ENCODE measurements around the gene LURAP1L. TPM values are rescaled to one million over a fixed set of nuclear protein-coding genes. Genes with fewer than 3 reads are reported as not detected.

The LURAP1L gene
- total RNA-seq, 1 experiment from 2014 or later = 59.2 TPM

- no peak for TF ChIP-seq CTCF (IDR thresholded peaks at IDR 0.05; ENCODE audit: unreplicated experiment)
- H3K4me3 Mint-ChIP-seq (ENCODE audit: unreplicated experiment) = no peak overlapping the region
- H3K9me3 Mint-ChIP-seq (ENCODE audit: unreplicated experiment) = no peaks in the 10 kb centered on the region
- intact Hi-C loops (cut with micrococcal nuclease) = no loop called here
- no peak for DNase-seq (ENCODE audit: unreplicated experiment)
- H3K36me3 Mint-ChIP-seq (ENCODE audit: insufficient read depth, unreplicated experiment) = peaks cover 12% of the 10 kb centered on the region
- POLR2A ChIA-PET = interaction anchor here (0.7 to 8.4 kb wide), 7 partner anchors 8 to 90 kb away, joined by 3 to 94 read pairs (median 37); partner anchors contain the start of gene LURAP1L
- H3K27me3 Mint-ChIP-seq (ENCODE audit: insufficient read depth, unreplicated experiment) = no peaks in the 10 kb centered on the region
- peak overlapping the region; percentile 71 for H3K27ac Mint-ChIP-seq (ENCODE audit: low read depth, unreplicated experiment)
- CTCF ChIA-PET = interaction anchor here (1.0 to 2.9 kb wide), 4 partner anchors 12 to 86 kb away, joined by 3 to 31 read pairs (median 6); partner anchors contain the start of gene LURAP1L
- no TSS peak for BruUV-seq (replicated peaks)
- H3K4me1 Mint-ChIP-seq (ENCODE audit: insufficient read depth, unreplicated experiment) = peaks cover 38% of the 10 kb centered on the region
Measured at GRCh38 chr9:12796601-12797000, 21.8 kb downstream of the LURAP1L start.

- intact Hi-C loops (cut with micrococcal nuclease) = no loop called here
- no peaks in the 10 kb centered on the region for H3K27me3 Mint-ChIP-seq (ENCODE audit: insufficient read depth, unreplicated experiment)
- peaks cover 34% of the 10 kb centered on the region for H3K4me1 Mint-ChIP-seq (ENCODE audit: insufficient read depth, unreplicated experiment)
Measured at GRCh38 chr9:12797037-12797436, 22.2 kb downstream of the LURAP1L start.

GRCh38 chr9:12798066-12798770 is 23.4 kb downstream of the LURAP1L start:
- Mint-ChIP-seq H3K4me1 (ENCODE audit: insufficient read depth, unreplicated experiment) (peaks cover 41% of the 10 kb centered on the region), H3K9me3 (ENCODE audit: unreplicated experiment) (peaks cover 10% of the 10 kb centered on the region), H3K27me3 (ENCODE audit: insufficient read depth, unreplicated experiment) (no peaks in the 10 kb centered on the region), H3K4me3 (ENCODE audit: unreplicated experiment) (no peak overlapping the region), H3K27ac (ENCODE audit: low read depth, unreplicated experiment) (peak overlapping the region; percentile 71), H3K36me3 (ENCODE audit: insufficient read depth, unreplicated experiment) (peaks cover 7% of the 10 kb centered on the region)
- ChIA-PET POLR2A (interaction anchor here (1.0 to 8.4 kb wide), 9 partner anchors 10 to 86 kb away, joined by 3 to 94 read pairs (median 12); partner anchors contain the start of gene LURAP1L), CTCF (interaction anchor here (0.6 to 2.9 kb wide), 10 partner anchors 11 to 340 kb away, joined by 3 to 31 read pairs (median 4); partner anchors contain the start of gene LURAP1L)
- intact Hi-C loops (cut with micrococcal nuclease) = no loop called here
- no peak for TF ChIP-seq CTCF (IDR thresholded peaks at IDR 0.05; ENCODE audit: unreplicated experiment)
- TSS peak; percentile 56 for BruUV-seq (replicated peaks)
- DNase-seq (ENCODE audit: unreplicated experiment) = peak; percentile 35

More at GRCh38 chr9:12797037-12797436, 22.2 kb downstream of the LURAP1L start:
- no peak for TF ChIP-seq CTCF (IDR thresholded peaks at IDR 0.05; ENCODE audit: unreplicated experiment)
- no peak for DNase-seq (ENCODE audit: unreplicated experiment)
- ChIA-PET CTCF (interaction anchor here (1.0 to 2.9 kb wide), 7 partner anchors 13 to 85 kb away, joined by 3 to 31 read pairs (median 7); partner anchors contain the start of gene LURAP1L), POLR2A (interaction anchor here (0.7 to 8.4 kb wide), 13 partner anchors 9 to 90 kb away, joined by 3 to 94 read pairs (median 5); partner anchors contain the start of gene LURAP1L)
- Mint-ChIP-seq H3K9me3 (ENCODE audit: unreplicated experiment) (no peaks in the 10 kb centered on the region), H3K4me3 (ENCODE audit: unreplicated experiment) (no peak overlapping the region), H3K27ac (ENCODE audit: low read depth, unreplicated experiment) (peak overlapping the region; percentile 71), H3K36me3 (ENCODE audit: insufficient read depth, unreplicated experiment) (peaks cover 12% of the 10 kb centered on the region)
- BruUV-seq (replicated peaks) = no TSS peak

- TF ChIP-seq CTCF (IDR thresholded peaks at IDR 0.05; ENCODE audit: unreplicated experiment) = no peak
- no TSS peak for BruUV-seq (replicated peaks)
Measured at GRCh38 chr9:12801187-12801586, 26.4 kb downstream of the LURAP1L start.

More at GRCh38 chr9:12801187-12801586, 26.4 kb downstream of the LURAP1L start:
- POLR2A ChIA-PET = interaction anchor here (2.8 to 8.4 kb wide), 3 partner anchors 9 to 16 kb away, joined by 13 to 94 read pairs (median 74); no protein-coding TSS in a partner anchor
- H3K9me3 Mint-ChIP-seq (ENCODE audit: unreplicated experiment) = peaks cover 10% of the 10 kb centered on the region
- H3K4me3 Mint-ChIP-seq (ENCODE audit: unreplicated experiment) = no peak overlapping the region
- H3K36me3 Mint-ChIP-seq (ENCODE audit: insufficient read depth, unreplicated experiment) = peaks cover 21% of the 10 kb centered on the region
- no peaks in the 10 kb centered on the region for H3K27me3 Mint-ChIP-seq (ENCODE audit: insufficient read depth, unreplicated experiment)
- CTCF ChIA-PET = interaction anchor here (0.8 to 3.4 kb wide), 2 partner anchors 25 to 28 kb away, joined by 3 to 18 read pairs; no protein-coding TSS in a partner anchor
- DNase-seq (ENCODE audit: unreplicated experiment) = no peak
- H3K4me1 Mint-ChIP-seq (ENCODE audit: insufficient read depth, unreplicated experiment) = peaks cover 25% of the 10 kb centered on the region
- no peak overlapping the region for H3K27ac Mint-ChIP-seq (ENCODE audit: low read depth, unreplicated experiment)
- intact Hi-C loops (cut with micrococcal nuclease) = no loop called here
